Effector memory CD8-positive, alpha-beta T cell (primary cell): Measurements from ENCODE around the gene CLIP4.

Experiments
- ATAC-seq: fragments of 150-1000 bp; cut with Tn5 transposase; replicated peaks from 2 replicates; pipeline ENCODE4 v1.10.0; 2021; ENCODE audit warnings: mild to moderate bottlenecking, moderate library complexity
- DNase-seq, 3 experiments: peaks; one replicate each; pipeline ENCODE4 v3.0.0; 2021
- H3K27ac Mint-ChIP-seq, 2 donors: one replicate each; pipeline ENCODE4 v1.8.0; 2022; ENCODE audit warnings: mild to moderate bottlenecking in 2 of 2, mixed read lengths in 2 of 2, moderate library complexity in 2 of 2
- H3K27me3 Mint-ChIP-seq, 2 donors: one replicate each; pipeline ENCODE4 v1.8.0; 2022; ENCODE audit warnings: mixed read lengths in 2 of 2
- H3K36me3 Mint-ChIP-seq: one replicate; pipeline ENCODE4 v1.8.0; 2022; ENCODE audit warnings: mild to moderate bottlenecking, moderate library complexity, mixed read lengths; ENCODE audit not compliant: insufficient read depth
- H3K4me1 Mint-ChIP-seq, 2 donors: one replicate each; pipeline ENCODE4 v1.8.0; 2022; ENCODE audit warnings: low read depth in 2 of 2, mixed read lengths in 2 of 2
- H3K4me3 Mint-ChIP-seq, 2 donors: one replicate each; pipeline ENCODE4 v1.8.0; 2022; ENCODE audit warnings: mild to moderate bottlenecking in 2 of 2, mixed read lengths in 2 of 2, moderate library complexity in 2 of 2
- H3K9me3 Mint-ChIP-seq, 2 donors: one replicate each; pipeline ENCODE4 v1.8.0; 2022; ENCODE audit warnings: mixed read lengths in 2 of 2

Gene CLIP4

DNA sequence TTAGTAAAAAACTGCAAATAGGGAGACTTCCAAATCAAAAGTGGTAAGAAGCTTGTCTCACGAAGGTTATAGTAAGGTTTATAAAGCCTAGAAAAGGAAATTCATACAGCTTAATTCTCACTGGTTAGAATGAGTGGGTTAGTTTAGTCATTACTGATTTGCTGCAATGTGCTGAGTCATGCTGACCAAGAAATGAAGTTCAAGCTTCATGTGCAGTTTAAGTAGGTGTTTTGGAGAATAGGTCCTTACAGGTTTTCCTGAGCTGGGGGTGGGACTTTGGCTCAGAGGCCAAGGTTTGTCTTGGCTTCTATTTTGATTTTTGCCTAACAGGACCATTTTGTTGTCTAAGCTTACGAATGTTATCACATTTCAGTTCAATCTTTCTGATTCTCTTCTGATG is 15.1 kb downstream of the CLIP4 start:
- H3K27me3 Mint-ChIP-seq = no peaks in the 10 kb centered on the region
- H3K36me3 Mint-ChIP-seq = peaks cover 59% of the 10 kb centered on the region
- DNase-seq = no peak
- H3K27ac Mint-ChIP-seq = peak overlapping the region; percentile 32 to 52
- H3K9me3 Mint-ChIP-seq = no peaks in the 10 kb centered on the region
- no peak for ATAC-seq
- peaks cover 12 to 27% of the 10 kb centered on the region in 2 donors for H3K4me1 Mint-ChIP-seq
- H3K4me3 Mint-ChIP-seq = no peak overlapping the region

DNA sequence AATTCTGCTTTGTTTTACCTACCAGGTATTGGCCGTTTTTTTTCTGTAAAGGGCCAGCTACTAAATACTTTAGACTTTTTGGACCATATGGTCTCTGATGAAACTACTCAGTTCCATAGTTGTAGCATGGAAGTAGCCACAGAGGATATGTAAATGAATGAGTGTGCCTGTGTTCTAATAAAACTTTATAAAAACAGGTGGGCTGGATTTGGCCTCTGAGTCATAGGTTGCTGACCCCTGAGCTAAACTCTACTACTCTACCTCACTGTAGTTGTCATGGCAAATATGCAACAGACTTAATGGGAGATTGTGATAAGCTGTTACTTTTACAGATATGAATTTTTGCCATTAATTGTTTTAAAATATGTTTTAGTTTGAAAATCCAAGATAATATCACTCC is 19.7 kb downstream of the CLIP4 start:
- Mint-ChIP-seq H3K27me3 (no peaks in the 10 kb centered on the region), H3K9me3 (no peaks in the 10 kb centered on the region), H3K27ac (no peak overlapping the region), H3K36me3 (peaks cover 59% of the 10 kb centered on the region), H3K4me3 (no peak overlapping the region), H3K4me1 (peaks cover 27 to 36% of the 10 kb centered on the region in 2 donors)
- DNase-seq (no peak), ATAC-seq (no peak)

DNA sequence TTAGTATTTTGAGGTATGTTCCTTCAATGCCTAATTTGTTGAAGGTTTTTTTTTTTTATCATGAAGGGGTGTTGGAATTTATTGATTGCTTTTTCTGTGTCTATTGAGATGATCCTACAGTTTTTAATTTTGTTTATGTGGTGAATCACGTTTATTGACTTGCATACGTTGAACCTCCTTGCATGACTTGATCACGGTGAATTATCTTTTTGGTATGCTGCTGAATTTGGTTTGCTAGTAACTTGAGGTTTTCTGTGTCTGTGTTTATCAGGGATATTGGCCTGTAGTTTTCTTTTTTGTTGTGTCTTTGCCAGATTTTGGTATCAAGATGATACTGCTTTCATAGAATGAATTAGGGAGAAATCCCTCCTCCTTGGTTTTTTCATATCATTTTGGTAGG is 23.9 kb downstream of the CLIP4 start:
- DNase-seq (no peak), ATAC-seq (no peak)
- Mint-ChIP-seq H3K27me3 (no peaks in the 10 kb centered on the region), H3K27ac (peak overlapping the region; percentile 35 to 38), H3K36me3 (peaks cover 37% of the 10 kb centered on the region), H3K9me3 (no peaks in the 10 kb centered on the region), H3K4me3 (no peak overlapping the region), H3K4me1 (peaks cover 38 to 42% of the 10 kb centered on the region in 2 donors)

DNA sequence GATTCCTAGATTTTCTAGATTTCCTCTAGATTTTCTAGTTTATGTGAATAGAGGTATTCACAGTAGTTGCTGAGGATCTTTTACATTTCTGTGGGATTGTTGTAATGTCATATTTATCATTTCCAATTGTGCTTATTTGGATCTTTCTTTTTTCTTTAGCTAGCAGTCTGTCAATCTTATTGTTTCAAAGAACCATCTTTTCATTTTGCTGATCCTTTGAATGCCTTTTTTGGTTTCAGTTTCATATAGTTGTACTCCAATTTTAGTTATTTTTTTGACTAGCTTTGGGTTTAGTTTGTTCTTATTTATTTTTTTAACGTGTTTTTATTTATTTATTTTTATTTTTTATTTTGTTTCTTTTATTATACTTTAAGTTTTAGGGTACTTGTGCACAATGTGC is 24.5 kb downstream of the CLIP4 start:
- H3K4me1 Mint-ChIP-seq = peaks cover 38 to 42% of the 10 kb centered on the region in 2 donors
- ATAC-seq = no peak
- H3K4me3 Mint-ChIP-seq = no peak overlapping the region
- DNase-seq = no peak
- peak overlapping the region; percentile 35 to 38 for H3K27ac Mint-ChIP-seq
- no peaks in the 10 kb centered on the region for H3K27me3 Mint-ChIP-seq
- H3K36me3 Mint-ChIP-seq = peaks cover 34% of the 10 kb centered on the region
- no peaks in the 10 kb centered on the region for H3K9me3 Mint-ChIP-seq

DNA sequence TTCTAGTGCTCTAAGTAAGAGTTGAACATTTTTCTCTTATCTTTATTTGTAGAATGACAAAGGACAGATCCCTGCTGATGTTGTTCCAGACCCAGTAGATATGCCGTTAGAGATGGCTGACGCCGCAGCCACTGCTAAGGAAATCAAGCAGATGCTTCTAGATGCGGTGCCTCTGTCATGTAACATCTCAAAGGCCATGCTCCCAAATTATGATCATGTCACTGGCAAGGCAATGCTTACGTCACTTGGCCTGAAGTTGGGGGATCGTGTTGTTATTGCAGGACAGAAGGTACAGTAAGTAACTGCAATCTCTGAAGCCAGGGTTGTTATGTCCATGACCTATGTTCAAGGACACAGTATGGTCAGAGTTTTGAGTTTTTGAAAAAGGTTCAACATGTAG is 28.4 kb downstream of the CLIP4 start:
- H3K36me3 Mint-ChIP-seq = peaks cover 41% of the 10 kb centered on the region
- no peak overlapping the region for H3K4me3 Mint-ChIP-seq

DNA sequence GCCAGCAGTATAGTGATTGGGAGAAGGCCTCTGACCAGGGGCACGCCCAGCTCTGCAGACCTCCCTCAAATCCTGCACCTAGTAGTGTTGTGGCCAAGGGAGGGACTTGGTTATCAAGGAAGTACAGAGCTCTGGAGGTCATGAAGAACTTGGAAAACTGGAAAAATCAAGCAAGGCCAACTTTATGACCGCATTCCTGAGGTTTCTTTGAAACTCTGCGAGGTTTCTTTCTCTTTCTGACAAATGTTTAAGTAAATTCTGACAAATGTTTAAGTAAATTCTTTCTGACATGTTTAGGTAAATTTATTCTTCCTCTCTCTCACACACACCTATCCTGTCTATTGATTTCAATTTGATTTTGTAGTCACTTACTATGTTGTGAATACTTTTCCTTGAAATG is 31.0 kb downstream of the CLIP4 start:
- no peak for ATAC-seq
- no peak for DNase-seq
- Mint-ChIP-seq H3K4me3 (no peak overlapping the region), H3K4me1 (peaks cover 7 to 8% of the 10 kb centered on the region in 2 donors), H3K36me3 (peaks cover 43% of the 10 kb centered on the region), H3K27me3 (no peaks in the 10 kb centered on the region), H3K9me3 (no peaks in the 10 kb centered on the region), H3K27ac (no peak overlapping the region)

More for the DNA sequence above, 28.4 kb downstream of the CLIP4 start:
- ATAC-seq (no peak), DNase-seq (no peak)
- Mint-ChIP-seq H3K4me1 (peaks cover 23 to 27% of the 10 kb centered on the region in 2 donors), H3K27me3 (no peaks in the 10 kb centered on the region), H3K27ac (no peak overlapping the region), H3K9me3 (no peaks in the 10 kb centered on the region)

DNA sequence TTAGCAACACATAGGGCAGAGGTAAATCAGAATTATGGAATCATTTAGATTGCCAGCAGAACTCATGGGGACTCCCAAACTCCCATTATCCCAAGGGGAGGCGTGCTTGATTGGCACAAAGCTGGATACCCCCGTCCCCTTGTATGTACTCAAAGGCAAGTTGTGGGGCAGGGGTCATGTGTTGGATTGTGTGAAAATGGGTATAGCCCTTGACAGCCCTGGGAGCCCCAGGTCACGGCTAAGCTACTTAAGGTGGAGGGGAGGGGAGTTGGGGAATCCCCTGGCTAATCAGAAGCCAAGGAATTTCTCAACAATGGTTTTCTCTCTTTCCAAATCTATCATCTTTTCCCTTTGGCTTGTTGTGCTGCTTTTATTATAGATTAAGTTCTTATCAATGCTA is 32.7 kb downstream of the CLIP4 start:
- DNase-seq = no peak
- H3K27ac Mint-ChIP-seq = no peak overlapping the region
- peaks cover 57% of the 10 kb centered on the region for H3K36me3 Mint-ChIP-seq
- no peaks in the 10 kb centered on the region for H3K9me3 Mint-ChIP-seq
- no peak for ATAC-seq
- no peaks in the 10 kb centered on the region for H3K27me3 Mint-ChIP-seq
- no peak overlapping the region for H3K4me3 Mint-ChIP-seq
- no peaks in the 10 kb centered on the region for H3K4me1 Mint-ChIP-seq

DNA sequence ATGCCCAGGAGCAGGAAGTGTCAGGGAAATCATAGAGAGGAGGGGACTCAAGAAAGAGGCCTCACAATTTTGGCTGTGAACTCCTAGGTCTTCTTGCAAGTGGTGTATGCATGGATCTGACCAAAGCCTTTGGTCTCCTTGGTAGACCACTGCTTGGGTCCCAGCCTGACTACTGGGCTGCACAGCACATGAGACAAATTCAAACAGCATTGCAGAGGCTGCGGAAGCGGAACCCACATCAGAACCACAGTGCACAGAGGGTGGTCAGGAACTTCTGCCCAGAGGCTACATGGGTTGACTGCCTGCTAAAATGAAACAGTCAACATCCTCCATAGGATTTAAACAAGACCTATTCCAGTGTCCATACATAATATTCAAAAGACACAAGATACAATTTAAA is 39.4 kb downstream of the CLIP4 start:
- Mint-ChIP-seq H3K27ac (peak overlapping the region in 1 of 2 donors; percentile 41), H3K36me3 (peaks cover 71% of the 10 kb centered on the region), H3K9me3 (no peaks in the 10 kb centered on the region), H3K4me1 (no peaks in the 10 kb centered on the region), H3K4me3 (no peak overlapping the region), H3K27me3 (no peaks in the 10 kb centered on the region)
- no peak for DNase-seq
- ATAC-seq = no peak

DNA sequence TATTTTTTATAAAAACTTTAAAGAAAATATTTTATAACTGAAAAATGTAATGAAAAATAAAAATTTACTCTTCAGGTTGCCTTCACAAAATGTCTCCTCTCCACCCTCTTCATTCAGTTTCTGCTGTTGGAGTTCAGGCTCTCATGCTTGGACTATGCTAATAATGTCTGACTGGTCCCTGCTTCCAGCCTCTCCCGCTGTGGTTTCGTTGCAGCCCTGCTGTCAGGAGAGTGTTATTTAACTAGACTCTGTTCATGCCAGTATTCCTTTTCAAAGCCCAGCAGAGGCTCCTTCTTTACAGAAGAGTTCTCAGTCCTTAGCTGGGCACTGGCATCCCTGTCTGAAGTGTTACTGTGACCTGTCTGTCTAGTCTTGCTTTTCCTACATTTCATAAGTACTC is 40.4 kb downstream of the CLIP4 start:
- Mint-ChIP-seq H3K36me3 (peaks cover 75% of the 10 kb centered on the region), H3K9me3 (no peaks in the 10 kb centered on the region), H3K4me1 (no peaks in the 10 kb centered on the region), H3K4me3 (no peak overlapping the region), H3K27ac (peak overlapping the region; percentile 61 to 71), H3K27me3 (no peaks in the 10 kb centered on the region)
- ATAC-seq (no peak), DNase-seq (no peak)

DNA sequence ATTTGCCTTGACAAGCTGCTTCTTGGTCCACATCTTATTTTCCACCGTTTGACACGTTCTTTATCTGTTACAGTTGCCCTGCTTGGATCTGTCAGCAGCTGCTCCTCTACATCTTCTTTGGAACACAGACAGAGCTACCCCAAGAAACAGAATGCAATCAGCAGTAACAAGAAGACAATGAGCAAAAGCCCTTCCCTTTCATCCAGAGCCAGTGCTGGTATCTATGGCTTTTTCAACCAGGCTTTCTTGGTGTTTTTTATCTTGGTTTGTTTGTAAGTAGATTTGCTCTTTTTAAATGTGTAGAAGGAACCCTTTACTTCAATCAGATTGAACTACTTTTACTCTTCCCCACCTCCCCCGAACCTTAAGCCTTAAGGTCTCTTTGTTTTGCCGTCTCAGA is 41.9 kb downstream of the CLIP4 start:
- Mint-ChIP-seq H3K27me3 (no peaks in the 10 kb centered on the region), H3K36me3 (peaks cover 81% of the 10 kb centered on the region), H3K4me1 (no peaks in the 10 kb centered on the region), H3K9me3 (no peaks in the 10 kb centered on the region), H3K27ac (no peak overlapping the region), H3K4me3 (no peak overlapping the region)
- DNase-seq (no peak), ATAC-seq (no peak)

DNA sequence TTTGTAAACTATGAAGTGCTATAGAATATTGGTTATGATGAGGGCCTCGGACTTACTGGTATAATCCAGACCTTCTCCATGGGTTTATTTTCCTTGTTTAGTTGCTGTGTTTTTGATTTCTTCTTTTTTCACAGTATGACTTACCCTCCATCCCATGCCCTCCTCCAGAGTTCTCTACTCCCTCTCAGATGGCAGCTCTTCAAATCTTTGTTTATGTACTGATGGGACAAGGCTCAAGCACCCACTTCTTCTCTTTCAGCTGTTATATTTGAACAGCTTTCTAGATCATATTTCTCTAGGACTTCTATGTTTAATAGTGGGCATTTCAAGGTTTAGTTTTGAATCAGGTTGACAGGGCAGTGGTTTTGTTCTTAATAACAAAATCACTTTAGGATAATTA is 43.9 kb downstream of the CLIP4 start:
- Mint-ChIP-seq H3K36me3 (peaks cover 73% of the 10 kb centered on the region), H3K4me1 (no peaks in the 10 kb centered on the region), H3K4me3 (no peak overlapping the region), H3K27me3 (no peaks in the 10 kb centered on the region), H3K9me3 (no peaks in the 10 kb centered on the region), H3K27ac (peak overlapping the region in 1 of 2 donors; percentile 65)
- ATAC-seq (no peak), DNase-seq (no peak)

DNA sequence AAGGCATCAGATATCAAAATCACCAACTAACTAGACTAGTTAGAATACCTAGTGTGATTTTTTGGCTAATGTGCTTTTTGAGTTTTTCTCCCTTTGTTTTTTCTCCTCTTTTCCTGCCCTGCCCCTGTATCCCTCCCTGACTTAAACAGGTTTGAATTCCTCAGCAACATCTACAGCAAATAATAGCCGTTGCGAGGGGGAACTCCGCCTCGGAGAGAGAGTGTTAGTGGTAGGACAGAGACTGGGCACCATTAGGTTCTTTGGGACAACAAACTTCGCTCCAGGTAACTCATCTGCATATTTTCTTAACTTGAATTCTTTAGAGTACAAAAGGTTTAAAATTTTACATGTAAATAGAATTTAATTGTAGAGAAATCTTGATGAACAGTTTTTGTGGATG is 45.0 kb downstream of the CLIP4 start:
- Mint-ChIP-seq H3K9me3 (no peaks in the 10 kb centered on the region), H3K36me3 (peaks cover 75% of the 10 kb centered on the region), H3K4me1 (no peaks in the 10 kb centered on the region), H3K27me3 (no peaks in the 10 kb centered on the region), H3K27ac (peak overlapping the region in 1 of 2 donors; percentile 41), H3K4me3 (no peak overlapping the region)
- no peak for DNase-seq
- no peak for ATAC-seq

DNA sequence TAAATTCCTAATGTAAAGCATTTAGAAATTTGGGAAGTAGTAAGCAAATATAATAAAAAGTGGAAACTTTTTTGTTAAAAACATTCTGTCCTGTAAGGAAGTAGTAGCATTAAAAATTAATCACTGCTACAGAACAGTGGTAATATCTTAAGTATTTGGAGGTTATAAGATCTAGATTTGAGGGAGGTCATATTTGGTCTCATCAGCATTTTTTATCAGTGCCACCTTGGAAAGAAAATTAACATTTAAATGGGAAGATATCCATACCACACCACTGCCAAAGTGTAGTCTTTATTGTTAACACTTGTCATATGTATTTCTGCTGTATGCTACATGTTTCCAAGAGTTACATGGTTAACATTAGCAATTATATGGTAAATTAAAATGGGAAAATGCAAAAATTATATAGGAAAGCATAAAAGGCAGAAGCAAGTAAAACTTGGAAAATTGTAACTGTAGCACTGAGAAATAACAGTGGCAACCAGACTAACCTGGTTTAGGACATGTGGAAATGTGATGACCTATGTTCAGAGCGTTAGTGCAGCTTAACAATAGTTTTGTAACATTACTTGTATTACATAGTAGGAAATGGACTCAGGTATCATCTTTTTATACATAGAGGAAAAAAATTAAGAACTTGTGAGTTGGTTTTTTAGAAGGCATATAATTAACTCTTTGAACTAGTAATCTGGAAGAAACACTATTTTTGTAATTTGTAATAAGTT is 47.2 kb downstream of the CLIP4 start:
- Mint-ChIP-seq H3K9me3 (no peaks in the 10 kb centered on the region), H3K27ac (peak overlapping the region in 1 of 2 donors; percentile 26), H3K36me3 (peaks cover 59% of the 10 kb centered on the region), H3K27me3 (no peaks in the 10 kb centered on the region), H3K4me3 (no peak overlapping the region), H3K4me1 (peaks cover 0 to 10% of the 10 kb centered on the region in 2 donors)
- DNase-seq (no peak), ATAC-seq (no peak)

DNA sequence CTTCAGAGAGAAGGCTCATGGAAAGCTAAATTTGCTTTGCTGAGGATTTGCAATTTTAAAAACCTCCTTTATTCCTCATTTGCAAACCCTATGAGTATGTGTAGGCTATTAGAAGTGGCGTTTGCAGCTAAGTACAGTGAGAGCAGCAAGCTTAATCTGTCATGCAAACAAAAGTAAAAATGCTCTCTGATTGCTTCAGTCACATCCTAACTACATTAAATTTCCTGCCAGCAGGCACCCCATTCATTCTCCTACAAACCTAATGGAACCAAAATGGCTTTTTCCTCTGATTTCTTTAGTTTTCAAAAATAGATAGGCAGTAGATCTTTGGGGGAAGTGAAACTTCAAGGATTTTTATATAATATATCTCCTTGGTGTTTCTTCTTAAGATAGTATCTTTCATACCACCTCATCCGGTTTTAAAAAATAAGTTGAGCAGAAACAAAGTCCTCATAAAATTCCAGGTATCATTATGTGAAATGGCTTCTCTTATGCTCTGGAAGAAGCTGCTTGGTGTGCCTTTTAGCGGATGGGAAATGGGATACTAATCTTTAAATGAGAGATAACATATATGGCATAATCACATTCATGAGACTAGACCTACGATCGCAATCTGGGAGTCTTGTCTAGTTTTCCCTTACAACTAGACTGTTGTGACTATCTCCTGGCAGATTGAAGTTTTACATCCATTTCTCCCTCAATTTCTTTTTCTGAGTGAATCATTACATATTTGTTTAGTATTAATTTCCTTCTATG is 49.1 kb downstream of the CLIP4 start:
- no peaks in the 10 kb centered on the region for H3K27me3 Mint-ChIP-seq
- H3K4me1 Mint-ChIP-seq = peaks cover 0 to 10% of the 10 kb centered on the region in 2 donors
- no peak overlapping the region for H3K4me3 Mint-ChIP-seq
- peak overlapping the region in 1 of 2 donors; percentile 15 for H3K27ac Mint-ChIP-seq
- ATAC-seq (no peak), DNase-seq (no peak)
- H3K36me3 Mint-ChIP-seq = peaks cover 59% of the 10 kb centered on the region
- no peaks in the 10 kb centered on the region for H3K9me3 Mint-ChIP-seq
